GM19324 (cell line): ENCODE measurements around the gene SENP2.
A peak's percentile ranks its signal among the peaks of the same experiment; 100 is the strongest.
"Not testable (repeated sequence)": the region's sequence is repeated elsewhere in the genome, so short reads cannot be mapped to it uniquely, and the experiment has no call there.

Experiments used
- ATAC-seq: cut with Tn5 transposase; IDR thresholded peaks from one replicate; pipeline ENCODE4 v1.9.1; 2021; ENCODE audit warnings: mild to moderate bottlenecking, moderate library complexity; ENCODE audit not compliant: unreplicated experiment, low FRiP score

Gene SENP2

DNA sequence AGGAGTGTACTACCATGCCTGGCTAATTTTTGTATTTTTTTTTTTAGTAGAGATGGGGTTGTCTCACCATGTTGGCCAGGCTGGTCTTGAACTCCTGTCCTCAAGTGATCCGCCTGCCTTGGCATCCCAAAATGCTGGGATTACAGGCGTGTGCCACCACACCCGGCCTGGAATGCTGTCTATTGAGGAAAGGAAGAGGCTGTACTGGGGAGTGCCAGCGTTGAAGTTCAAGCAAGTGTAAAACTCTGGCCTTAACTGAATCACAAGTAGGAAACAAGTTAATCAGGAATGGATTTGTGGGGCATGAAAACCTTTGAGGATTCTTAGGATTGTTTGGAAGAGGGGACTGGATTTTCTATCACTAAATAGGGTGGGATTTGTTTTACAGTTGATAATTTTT, 1.4 kb upstream of the SENP2 start:
- ATAC-seq: no peak

DNA sequence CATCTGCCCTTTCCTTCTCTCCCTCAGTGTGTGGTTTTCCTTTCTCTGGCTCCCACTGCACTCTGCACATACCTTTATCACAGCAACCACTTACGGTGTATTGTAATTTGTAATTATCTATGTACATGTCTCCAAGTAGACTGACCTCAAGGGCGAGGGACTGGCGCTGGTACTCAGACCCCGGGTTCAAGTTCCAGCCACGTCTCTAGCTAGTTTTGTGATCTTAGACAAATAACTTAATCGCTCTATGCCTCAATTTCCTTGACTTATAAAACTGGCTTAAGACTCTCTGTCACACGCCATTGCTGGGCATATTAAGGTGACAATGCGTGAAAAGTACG, 607 bp upstream of the SENP2 start:
- peak; percentile 1 for ATAC-seq

DNA sequence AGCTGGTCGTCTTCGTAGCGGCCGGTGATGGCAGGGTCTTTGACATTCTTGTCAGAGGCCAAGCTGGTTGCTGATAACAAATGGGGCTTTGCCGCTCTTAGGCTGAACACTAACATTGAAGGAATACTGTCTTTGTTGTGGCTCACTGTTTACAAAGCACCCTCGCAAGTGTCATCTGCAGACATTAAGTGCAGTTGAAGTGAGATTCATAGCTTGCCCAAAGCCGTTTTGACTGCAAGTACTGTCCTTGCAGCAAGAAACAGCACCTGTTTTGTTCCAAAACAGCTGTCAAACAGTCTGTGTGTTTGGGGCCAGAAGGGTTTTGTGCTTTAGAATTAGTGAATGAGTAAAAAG, 568 bp downstream of the SENP2 start:
- no peak for ATAC-seq

DNA sequence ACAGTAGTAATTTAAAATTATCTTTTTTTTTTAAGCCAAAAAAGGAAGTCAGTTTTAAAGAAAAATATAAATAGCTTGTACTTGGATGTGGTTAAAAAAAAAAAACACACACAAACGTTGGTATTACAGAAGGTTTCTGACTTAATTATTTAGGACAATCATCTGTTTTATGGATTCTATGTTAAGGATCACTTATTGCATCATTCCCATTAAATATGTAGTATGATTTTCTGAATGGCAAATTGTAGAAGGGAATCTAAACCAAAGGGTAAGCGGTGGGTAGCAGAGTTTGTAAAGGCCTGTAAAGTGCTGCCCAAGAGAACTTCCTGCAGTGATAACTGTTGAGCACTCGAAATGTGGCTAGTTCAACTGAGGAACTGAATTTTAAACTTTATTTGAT, 8.0 kb downstream of the SENP2 start:
- no peak for ATAC-seq

DNA sequence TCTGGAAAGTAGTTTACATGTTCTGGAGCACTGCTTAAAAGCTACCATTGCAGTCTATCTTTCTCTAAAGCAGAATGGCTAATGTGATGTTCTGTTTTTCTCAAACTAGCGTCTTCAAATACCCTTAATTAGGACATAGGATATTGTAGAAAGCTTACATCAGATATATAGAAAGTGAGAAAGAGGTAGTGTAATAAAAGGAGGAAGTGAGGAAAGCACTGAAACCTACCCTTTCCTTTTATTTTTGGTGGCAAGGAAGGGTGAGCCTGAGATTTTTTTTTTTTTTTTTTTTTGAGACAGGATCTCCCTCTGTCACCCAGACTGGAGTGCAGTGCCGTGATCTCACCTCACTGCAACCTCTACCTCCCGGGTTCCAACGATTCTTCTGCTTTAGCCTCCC, 9.4 kb downstream of the SENP2 start:
- ATAC-seq: no peak

DNA sequence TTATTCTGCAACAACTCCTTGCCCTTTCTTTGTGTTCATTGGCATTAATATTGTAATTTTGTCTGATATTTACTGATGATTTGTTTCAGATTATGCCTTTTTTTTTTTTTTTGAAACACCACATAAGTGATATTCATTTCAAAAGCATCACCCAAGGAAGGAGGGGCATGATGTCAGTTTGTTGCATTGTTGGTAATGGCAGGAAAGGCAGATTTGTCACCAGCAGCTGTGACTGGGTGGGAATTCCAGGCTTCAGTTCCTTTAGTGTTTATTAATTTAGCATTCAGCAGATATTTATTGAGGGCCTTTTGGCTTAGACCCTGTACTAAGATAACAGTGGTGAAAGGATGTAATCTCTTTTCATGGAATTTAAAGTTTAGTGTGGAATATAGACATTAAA, 19.5 kb downstream of the SENP2 start:
- no peak for ATAC-seq

DNA sequence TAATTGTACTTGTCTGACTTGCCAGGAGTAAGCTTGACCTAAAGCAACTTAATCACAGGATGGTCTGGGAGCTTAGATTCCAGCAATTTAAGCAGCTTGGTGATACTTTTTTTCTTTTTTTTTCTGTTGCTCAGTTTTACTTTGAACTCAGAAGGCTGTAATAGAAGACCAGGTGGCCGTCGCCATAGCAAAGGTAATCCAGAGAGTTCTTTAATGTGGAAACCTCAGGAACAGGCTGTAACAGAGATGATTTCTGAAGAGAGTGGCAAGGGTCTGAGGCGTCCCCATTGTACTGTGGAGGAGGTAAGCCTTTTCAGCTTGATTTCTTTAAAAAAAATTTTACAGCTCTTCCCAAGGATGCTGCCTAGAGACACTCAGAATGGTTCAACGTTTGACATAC, 20.1 kb downstream of the SENP2 start:
- no peak for ATAC-seq

DNA sequence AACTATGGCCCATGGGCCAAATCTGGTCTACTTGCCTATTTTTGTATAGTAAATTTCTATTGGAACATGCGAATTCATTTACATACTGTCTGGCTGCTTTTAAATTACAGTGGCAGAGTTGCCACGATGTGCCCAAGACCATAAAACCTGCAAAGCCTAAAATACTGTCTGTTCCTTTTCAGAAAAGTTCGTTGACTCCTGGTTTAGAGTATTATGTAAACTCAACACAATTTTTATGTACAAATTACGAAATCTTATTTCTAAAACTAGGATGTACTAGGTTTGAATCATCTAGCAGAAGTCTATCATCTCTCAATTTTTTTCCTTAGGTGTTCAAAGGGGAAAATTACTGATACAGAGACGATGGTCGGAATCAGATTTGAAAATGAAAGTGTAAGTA, 26.9 kb downstream of the SENP2 start:
- no peak for ATAC-seq

DNA sequence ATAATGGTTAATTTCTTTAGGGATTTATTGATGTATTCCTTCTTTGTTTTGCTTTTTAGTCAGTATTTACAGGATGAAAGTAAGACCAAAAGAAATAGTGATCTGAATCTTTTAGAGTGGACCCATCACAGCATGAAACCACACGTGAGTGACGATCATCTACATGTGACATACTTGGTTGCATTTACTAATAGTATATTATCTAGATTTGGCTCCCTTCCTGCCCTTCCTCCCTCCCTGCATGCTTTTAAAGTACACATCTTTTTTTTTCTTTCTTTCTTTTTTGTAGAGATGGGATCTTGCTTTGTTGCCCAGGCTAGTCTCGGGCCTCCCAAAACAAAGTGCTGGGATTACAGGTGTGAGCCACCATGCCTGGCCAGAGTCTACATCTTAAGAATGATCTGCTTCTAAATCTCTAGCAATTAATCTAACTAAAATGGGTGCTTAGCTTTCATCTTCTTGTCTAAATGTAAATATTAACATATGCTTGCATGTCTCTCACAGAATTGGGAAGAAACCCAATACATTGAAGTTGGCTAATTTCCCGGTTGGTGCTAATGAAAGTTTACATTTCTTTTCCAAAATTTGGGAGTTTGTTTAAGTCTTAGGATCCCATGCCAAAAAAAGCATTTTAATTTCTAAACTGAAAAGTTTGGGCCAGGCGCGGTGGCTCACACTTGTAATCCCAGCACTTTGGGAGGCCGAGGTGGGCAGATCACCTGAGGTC, 38.0 kb downstream of the SENP2 start:
- ATAC-seq: no peak

DNA sequence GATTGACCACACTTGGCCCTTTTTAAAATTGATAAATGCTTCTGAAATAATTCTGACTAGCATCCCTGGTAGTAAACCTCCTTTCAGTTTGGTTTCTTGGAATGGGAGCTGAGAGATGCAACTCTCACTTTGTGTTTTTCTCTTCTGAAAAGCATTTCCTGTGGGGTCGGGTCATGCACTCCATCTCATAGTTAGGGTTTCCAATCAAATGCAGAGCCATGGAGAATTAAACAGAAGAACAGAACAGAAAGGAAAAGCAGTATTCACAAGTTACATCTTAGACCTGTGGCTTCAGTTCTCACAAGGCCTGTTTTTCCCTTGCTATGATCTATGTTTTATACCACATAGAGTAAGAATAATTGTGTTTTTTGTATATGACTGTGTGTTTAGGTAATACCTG, 39.7 kb downstream of the SENP2 start:
- ATAC-seq: no peak

DNA sequence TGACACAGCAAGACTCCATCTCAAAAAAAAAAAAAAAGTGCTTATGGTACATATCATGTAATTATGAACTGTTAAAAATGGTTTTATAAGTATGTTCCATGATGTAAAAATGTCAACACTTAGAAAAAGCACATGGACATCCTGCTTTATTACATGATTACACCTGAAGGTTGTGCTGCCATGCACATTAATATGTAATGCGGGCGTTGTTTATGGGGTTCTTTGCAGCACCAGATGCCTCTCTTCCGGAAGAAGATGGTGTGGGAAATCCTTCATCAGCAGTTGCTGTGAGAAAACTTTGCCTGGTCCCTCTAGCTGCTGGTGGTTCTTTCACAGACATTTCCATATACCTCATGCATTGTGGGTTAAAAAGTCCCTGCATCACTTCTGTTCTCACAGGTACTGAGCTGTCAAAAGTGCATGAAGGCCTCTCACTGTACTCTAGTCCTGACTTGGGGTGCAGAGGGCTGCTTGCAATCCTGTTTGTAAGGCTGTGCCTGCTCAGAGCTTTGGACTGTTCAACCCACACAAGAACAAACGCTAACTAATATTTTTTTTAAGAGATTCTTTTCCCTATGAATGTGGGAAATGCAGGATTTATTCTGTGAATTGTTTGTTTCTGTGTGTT, 43.6 kb downstream of the SENP2 start:
- ATAC-seq: no peak

DNA sequence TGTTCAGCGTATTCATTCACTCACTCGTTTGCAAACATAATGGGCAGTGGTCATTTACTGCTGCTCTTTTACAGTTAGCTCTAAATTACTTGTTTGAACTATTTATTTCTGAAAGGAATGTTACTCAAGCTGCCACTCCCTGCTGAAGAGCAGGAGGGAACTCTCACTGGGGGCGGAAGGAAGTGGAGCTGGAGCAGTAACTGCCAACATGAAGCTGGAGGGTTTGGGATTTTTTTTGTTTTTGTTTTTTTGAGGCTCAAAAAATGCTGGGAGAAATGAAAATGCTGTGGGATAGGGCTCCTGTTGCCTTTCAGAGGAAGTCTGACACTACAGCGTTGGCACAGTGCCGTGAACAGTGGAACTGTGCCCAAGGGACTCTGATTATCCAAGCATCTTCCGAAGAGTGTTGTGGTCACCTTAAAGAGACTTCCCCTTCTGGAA, 44.1 kb downstream of the SENP2 start:
- ATAC-seq: no peak

DNA sequence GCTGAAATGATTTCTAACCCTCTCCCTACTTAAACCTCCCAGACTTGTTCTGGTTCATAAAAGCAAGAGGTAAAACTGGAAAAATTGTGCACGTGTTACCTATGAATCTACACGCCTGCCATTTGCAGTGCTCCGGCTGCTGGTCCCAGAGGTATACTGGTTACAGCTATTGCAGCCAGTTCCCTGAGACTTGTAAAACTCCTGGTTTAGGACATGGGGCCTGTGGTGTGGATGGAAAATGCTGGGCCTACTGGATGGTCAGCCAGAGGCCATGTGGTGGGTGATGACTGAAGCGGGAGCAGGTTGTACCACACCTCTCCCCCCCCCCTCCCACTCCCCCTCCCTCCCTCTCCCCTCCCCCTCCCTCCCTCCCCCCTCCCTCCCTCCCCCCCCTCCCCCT, 45.0 kb downstream of the SENP2 start:
- ATAC-seq: no peak

DNA sequence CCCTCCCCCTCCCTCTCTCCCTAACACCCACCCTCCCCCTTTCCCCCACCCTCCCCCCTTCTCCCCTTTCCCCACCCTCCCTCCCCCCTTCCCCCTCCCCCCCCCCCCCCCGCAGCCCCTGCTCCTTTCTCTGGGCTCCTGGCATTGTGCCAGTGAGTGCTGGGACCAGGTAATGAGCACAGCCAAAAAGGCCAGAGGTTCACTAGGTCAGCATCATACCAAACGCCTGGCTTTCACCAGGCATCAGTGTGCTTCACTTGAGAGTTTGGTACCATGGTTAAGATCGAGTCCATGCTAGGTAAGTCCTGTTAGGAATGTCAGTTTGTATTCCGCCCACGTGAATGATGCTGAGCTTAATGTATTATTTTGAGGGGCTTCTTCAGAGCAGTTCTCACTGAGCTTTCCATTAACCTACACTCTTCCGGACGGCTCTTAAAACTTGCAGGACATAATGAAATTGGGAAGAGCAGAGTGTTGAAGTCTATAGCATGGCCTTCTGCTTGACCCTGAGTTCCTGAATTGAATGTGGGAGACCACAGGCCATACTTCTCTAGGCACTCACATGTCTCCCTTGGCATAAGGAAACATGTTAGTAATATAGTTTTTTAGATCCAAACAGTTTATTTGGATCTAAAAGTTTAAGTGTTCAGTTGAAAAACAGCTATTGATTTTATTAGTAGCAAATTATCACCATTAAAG, 45.6 kb downstream of the SENP2 start:
- no peak for ATAC-seq

DNA sequence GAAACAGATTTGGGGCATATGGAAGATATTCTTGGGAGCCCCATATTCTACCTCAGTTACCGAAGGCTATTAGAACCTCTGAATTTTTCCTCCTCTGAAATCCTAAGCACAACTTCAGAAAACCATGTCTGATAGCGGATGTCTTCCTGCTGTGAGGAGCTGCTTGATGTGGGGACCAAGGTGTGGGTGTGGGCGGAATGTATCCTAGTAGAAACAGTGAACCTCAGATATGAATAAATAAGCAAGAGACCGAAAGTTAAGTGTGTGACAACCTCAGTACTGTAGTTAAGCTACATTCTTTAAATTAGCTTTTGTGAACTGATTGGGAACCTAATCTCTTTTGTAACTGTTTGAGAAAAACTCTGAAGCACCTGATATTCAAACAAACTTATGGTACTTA, 46.9 kb downstream of the SENP2 start:
- no peak for ATAC-seq

DNA sequence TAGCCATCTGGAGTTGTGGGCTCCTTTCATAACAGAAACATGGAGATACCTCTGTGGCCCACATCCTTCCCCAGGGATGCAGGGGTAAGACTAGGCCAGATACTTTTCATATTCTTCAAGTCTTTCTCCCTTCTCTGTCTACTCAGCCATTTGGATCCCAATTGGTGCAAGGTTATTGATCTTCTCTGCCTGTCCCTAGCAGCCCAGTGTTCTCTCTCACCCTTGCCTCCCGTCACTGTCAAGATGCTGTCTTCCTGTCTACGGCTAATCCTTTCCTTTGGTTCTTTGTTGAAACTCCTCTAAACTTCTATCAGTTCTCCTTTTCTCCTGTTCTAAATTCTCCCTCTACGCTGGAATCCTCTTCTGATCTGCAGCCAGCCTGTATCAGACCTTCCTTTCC, 51.3 kb downstream of the SENP2 start:
- no peak for ATAC-seq

DNA sequence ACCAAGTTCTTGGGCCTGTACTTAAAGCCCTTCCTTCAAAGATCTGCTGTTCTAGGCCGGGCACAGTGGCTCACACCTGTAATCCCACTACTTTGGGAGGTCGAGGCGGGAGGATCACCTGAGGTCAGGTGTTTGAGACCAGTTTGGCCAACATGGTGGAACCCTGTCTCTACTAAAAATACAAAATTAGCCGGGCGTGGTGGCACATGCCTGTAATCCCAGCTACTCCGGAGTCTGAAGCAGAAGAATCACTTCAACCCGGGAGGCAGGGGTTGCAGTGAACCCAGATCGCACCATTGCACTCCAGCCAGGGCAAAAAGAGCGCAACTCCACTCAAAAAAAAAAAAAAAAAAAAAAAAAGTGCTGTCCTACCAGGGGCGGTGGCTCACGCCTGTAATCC, 52.6 kb downstream of the SENP2 start:
- ATAC-seq: not testable (repeated sequence)

DNA sequence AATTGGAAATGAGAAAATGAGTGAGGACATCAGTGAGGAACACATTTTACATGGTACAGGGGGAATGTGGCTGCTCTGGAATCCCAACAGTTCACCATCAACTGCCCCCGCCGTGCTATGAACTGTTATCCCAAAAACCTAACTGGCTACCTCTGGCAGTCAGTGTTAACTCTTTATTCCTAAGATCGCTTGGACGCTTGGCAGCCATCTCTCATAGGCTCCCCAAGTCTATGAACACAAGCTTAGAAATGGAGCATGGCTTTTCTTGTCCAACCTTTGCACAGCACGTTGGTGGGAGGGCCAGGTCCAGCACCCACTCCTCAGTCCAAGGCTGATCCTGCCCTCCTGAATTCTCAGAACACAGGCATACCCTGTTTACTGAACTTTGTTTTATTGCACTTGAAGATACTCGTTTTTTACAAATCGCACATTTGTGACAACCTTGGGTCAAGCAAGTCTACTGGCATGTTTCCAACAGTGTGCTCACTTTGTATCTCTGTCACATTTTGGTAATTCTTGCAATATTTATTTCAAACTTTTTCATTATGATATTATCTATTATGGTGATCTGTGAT, 53.6 kb downstream of the SENP2 start:
- ATAC-seq: no peak

DNA sequence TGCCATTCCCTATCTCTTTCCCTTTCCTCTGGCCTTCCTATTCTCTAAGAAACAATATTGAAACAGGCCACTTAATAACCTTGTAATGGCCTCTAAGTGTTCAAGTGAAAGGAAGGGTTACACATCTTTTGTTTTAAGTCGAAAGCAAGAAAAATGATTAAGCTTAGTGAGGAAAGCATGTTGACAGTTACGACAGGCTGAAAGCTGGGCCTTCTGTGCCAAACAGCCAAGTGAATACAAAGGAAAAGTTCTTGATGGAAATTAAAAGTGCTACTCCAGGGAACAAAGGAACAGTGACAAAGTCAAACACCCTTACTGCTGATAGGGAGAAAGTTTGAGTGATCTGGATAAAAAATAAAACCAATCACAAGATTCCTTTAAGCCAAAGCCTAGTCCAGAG, 54.2 kb downstream of the SENP2 start:
- ATAC-seq: no peak

DNA sequence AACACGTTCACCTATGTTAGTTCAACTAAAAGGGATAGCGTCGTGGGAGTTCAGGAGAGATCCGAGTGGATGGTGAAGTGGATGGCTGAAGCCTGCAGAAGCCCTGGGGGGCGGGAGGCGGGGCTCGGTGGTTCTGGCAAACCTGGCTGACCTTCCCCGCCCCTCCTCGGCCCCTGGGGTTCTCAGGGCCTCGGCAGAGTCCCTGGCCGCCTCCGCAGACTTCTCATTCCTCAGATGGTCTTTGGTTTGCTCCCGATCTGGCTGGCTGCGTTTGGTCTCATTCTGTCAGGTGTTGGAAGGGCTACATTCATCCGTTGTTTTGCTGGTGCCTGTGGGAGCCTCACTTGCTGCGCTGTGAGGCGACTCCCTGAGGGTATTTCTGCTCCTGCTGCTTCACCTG, 59.1 kb downstream of the SENP2 start:
- not testable (repeated sequence) for ATAC-seq

DNA sequence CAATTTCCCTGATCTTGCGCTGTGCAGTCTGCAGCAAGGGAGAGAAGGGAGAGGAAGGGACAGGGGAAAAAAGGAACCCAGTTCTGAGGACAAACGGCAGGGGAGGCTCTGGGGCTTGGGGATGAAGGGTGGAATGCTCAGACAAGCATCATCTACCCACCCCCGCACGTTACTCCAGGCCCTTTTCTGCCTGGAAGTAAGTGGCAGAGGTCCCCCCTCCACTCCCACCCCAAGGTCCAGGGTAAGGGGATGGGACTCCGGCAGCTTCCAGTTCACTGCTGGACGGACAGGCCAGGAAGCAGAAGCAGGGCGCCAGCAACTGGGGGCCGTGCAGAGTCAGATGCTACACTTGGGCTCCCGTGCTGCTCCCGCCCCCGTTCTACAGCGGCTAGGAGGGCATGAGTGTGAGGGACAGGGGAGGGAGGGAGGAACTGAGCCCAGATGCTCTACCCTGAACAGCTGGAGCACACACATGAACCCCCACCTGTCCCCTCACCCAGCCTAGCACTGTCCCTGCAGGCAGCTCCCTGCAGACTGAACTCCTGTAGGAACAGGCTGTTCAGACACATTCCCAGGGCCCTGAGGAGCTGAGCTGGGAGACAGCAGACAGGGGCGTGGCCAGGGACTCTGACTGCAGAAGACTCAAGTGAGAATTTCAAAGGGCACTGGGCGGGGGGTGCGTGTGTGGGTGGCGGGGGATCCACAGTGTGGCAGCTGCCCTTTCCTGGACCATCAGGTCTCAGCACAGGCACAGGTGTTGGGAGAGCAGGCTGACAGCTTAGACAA, 59.7 kb downstream of the SENP2 start:
- ATAC-seq: no peak
